Stimulated activated CD4-positive, alpha-beta T cell treated with anti-CD3 and anti-CD28 coated beads, Interleukin-15, amount 100 ng/mL, for 24 hours (primary cell): Measurements from ENCODE around the gene HS6ST3.
"Not testable (repeated sequence)": the region's sequence is repeated elsewhere in the genome, so short reads cannot be mapped to it uniquely, and the experiment has no call there.

Experiments used
- DNase-seq: peaks from one replicate; pipeline ENCODE4 v3.0.0-alpha.2; 2020

HS6ST3 gene

GRCh38 chr13:96751089-96751488 lies 661.2 kb downstream of the HS6ST3 start:
- no peak for DNase-seq

- no peak for DNase-seq
Observed at GRCh38 chr13:96762876-96763275, 673.0 kb downstream of the HS6ST3 start.

DNA sequence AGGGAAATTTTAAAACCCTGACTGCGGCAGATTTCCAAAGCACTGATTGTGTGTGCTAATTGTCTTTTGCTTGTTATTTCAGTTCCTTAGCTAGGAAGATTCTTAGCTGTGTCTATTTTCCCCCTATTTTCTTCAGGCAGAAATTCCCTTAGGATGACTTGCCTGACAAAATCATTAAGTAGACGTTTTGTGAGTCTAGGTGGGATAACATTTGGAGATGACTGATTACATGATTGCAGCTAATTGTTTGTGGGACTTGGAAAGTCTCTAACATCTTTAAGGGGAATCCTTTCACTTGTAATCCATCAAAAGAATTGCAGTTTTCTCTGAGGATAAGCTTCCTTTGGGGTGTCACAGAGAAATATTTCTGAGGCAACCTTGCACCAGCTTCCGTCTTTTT lies 676.4 kb downstream of the HS6ST3 start:
- no peak for DNase-seq

- DNase-seq, result no peak
Observed at GRCh38 chr13:96768524-96768923, 678.6 kb downstream of the HS6ST3 start.

DNA sequence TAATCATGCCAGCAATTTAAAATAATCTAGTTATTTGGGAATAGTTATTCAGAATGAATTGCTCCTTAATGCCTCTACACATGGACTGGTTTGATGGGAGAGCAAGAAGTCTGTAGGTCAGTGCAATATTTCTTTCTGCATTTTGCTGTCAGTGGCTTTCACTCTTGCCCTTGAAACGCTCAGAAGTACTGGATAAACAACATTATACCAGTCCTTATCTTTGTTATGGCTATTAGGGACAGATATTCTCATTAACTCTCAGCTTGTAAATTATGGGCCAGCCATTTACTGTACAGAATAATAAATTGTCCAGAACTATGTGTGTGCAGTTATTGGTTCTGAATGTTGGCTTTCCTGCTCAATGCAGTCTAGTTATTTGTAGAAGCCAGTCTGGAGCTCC lies 680.0 kb downstream of the HS6ST3 start:
- DNase-seq, result no peak

DNA sequence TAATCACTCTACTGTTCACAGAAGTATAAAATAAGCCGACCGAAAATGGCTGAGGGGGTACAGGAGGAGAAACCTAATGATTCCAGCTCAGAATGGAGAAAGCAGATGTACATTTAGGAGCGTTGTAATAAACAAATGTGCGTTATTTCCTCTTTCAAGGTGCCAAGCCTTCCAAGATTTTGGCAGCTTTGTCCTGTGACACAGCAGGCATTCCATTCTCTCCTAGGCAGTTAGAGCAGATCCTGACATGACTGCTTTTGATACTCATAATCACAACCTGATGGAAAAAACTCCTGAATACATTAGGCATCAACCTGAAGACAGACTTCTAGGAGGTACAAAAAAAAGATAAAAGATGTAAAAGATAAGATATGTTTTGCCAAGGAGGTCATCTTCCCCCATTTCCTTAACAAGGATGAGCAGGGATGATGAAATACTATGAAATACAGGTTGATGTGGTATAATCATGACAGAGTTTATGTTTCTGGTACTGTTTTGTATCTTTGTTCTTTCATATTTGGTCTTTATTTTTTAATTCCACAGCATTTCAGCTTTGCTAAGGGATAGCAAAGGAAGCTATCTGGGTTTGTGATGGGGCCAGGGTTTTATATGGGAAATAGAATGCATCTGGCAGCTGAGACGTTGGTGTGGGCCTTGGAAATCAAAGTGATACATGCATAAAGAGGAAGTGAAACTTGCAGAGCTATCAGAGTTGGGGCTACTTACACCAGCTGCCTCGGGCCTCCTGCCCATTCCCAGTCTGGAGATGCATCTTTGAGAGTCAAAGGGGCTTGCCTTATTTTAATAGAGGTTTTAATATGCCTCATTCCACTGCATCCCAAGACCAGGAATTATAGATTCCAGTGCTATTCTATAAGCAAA lies 681.8 kb downstream of the HS6ST3 start:
- DNase-seq, result no peak

GRCh38 chr13:96772426-96772825 lies 682.5 kb downstream of the HS6ST3 start:
- DNase-seq, result no peak

- not testable (repeated sequence) for DNase-seq
Observed at GRCh38 chr13:96778302-96778701, 688.4 kb downstream of the HS6ST3 start.

DNA sequence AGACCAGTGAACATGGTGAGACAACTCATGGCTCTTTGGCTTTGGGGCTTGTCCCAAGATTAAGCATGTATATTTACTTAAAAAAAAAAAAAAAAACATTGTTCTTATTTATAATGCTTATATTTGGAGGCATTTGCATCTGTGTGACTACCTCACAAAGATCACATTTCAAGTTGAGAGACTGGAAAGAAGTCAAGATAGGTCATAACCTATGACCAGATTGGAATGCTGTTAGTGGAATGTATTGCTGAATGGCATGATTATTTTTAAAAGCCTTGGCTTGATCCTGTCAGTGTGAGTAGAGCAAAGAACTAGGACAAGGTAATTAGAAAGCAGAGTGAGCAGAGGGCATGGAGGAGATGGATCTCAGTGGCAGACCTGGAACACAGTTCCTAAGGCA lies 689.8 kb downstream of the HS6ST3 start:
- DNase-seq, result no peak

DNA sequence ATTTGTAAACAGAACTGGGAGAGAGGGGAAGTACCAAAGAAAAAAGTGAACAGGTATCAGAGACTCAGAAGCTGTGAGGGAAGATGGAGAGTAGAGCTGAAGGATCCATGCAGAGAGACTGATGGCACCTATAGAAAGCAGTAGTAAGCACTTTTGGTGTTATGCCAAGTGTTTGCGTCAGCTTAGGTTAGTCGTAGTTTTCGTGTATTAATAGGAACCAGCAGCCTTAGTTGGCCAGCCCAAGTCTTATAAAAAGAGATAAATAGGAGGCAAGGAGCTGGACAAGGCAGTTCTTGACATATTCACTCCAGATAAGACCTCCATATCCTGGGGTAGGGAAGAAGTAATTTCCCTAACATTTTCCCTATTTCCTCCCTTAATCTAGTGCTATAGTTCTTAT lies 690.2 kb downstream of the HS6ST3 start:
- no peak for DNase-seq

GRCh38 chr13:96781141-96781540 lies 691.2 kb downstream of the HS6ST3 start:
- DNase-seq, result no peak

DNA sequence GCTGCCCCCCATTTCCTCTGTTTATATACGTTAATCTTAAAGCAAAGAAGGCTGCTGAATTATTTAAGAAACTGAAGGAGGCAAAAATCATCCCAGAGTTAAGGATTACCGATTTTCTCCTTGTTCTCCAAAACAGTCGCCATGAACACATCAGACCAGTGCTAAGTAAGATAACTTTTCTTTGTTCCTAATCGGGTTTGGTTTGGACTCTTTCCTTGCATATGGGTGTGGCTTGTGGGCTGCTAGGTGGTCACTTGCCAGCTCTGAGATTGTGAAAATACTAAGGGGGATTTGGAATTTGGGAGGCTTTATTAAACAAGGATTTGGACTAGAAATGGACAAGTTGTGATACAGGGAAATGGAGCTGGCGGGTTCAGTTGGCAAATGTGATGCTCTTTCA lies 692.3 kb downstream of the HS6ST3 start:
- DNase-seq, result no peak

DNA sequence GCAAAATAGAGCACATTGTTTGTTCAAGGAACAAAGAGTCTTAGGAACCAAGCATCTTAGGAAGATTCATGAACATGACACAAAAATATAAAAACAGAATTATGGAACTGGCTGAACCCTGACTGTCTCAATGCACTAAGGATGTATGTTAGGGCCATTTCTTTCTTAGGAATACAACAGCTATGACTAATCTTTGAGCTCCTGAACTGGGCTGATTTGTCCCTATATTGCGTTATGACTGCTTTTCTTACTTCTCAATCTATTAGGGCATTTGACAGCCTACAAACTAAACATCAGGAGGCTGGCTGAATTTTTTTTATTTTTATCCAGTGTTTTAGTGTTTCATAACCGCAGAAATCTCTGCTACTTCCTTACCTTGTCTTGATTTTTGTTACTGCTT lies 693.1 kb downstream of the HS6ST3 start:
- no peak for DNase-seq

- no peak for DNase-seq
Observed at GRCh38 chr13:96783511-96783910, 693.6 kb downstream of the HS6ST3 start.

DNA sequence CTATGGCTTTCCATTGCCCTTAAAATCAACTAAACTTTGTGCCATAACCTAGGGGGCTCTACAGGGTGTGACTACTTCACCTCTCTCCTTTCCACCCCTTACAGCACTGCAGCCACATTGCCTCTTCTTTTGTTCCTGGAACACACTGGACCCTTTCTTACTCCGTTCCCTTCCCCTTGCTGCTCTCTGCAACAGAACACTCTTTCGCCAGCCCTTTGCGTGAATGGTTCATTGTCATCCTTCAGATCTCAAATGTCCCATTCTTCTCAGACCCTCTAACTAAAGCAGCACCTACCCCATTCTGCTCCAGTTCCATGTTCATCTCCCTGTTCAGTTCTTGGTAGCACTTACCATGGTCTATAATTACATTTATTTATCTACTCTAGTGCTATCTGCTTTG lies 696.1 kb downstream of the HS6ST3 start:
- no peak for DNase-seq

DNA sequence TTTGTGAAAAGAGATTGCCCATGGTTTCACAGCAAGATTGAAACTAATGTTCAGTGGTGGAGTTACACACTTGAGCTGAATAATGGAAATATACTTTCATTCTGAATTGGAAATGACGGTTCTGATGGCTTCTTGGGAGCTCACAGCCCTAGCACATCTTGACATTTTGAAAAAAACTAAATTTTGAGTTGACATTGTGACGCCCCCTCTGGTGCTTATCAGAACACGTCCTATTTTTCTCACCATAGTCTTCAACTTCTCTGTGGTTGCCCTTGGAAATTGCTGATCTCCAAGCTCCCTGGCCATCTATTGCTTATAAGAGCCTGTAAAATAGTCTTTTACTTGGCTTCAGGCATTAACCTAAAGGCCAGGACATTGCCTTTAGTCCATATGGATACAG lies 702.3 kb downstream of the HS6ST3 start:
- DNase-seq, result no peak

DNA sequence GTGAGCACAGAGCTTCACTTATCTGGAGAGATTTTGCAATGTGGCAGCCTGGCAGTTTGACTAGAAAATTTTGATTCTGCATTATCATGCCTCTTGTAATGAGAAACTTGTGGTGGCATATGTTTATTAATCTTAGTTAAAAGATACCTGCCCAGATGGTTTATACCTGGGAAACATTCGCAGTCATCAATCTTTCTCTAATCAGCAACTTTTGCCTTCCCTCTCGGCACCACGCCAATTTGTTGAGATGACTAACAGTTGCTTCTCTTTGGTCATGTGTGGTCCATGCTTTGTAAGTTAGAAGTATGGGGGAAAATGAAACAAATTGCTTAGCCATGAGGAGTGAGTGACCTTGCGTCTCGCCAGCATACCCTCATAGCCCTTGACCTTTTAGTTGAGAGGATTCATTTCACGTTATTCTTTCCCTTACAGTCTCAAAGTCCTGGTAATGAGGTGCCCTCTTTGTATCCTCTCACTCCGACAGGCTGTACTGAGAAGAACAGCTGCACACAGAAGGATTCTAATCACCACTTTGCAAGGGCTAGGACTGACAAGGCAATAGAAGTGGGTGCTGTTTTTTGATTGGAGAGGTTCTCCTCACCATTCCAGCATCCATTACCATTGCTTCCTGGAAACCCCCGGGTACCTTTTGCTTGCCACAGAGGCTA lies 703.0 kb downstream of the HS6ST3 start:
- DNase-seq, result no peak

GRCh38 chr13:96793404-96793755 lies 703.5 kb downstream of the HS6ST3 start:
- no peak for DNase-seq

GRCh38 chr13:96794669-96795068 lies 704.8 kb downstream of the HS6ST3 start:
- no peak for DNase-seq

- DNase-seq, result no peak
Observed at GRCh38 chr13:96795670-96796069, 705.8 kb downstream of the HS6ST3 start.

DNA sequence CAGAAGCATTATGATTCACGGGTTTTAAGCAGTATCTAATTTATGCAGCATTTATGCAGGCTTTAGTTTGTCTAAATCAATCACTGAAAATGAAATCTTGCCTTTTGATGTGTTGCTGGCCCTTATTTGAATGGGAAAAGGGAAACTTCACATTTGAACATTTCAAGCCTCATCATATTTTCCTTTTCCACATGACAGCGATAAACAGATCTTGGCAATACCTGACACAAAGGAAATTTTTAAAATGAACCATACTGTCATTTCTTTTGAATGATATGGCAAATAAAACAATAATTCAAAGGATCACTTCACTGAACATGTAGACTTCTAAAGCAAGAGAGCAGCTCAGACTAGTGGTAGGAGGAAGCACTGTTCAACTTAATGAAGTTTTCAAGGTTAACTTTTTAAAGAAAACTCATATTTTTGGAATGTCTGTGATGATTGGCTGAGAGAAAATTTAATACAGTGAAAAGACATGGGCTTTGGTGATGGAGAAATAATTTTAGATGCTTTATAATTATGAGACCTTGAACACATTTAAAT lies 706.3 kb downstream of the HS6ST3 start:
- DNase-seq, result no peak

DNA sequence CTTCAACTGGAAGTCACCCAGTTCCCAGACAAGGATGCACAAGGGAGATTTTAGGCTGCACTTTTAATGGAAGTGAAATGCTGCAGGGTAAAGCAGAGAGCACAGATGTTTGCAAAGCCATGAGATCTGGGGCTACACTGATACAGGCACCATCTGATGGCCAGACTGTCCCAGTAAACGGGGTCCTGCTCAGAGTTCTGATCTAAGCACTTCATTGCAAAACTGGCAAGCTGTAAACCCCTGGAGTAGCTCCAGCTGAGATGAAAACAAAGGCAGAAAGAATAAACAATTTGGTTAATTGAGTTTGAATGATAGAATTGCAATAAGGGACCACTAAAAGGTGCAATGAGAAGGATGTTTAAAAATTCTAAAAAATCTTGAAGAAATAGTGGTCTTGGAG lies 707.2 kb downstream of the HS6ST3 start:
- no peak for DNase-seq

GRCh38 chr13:96803456-96804100 lies 713.7 kb downstream of the HS6ST3 start:
- no peak for DNase-seq

DNA sequence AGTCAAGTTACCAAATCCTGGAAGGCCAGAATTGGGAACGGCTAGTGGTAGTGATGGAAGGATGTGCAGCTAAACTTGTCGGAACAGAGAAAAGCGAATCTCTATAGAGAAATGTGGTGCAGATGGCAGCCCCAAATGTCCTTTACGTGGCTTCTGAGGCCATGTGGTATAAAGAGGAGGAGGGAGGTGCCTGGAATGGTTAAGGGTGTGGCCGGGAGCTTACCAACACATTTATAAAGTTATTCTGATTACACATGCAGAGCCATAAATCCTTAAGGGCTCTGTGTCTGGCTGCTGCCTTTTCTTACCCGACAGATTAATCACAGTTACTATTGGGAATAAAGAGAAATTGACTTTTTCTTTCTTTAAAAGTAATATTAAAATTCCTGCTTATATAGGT lies 714.3 kb downstream of the HS6ST3 start:
- DNase-seq, result no peak
